ENCODE results near the gene S100A6. TPM values are rescaled to one million over a fixed set of nuclear protein-coding genes. Genes with fewer than 3 reads are reported as not detected.

The S100A6 gene
- total RNA-seq, 8 experiments from 2014 or later: 0.49 to 2,482 (median 5.7) TPM

DNA sequence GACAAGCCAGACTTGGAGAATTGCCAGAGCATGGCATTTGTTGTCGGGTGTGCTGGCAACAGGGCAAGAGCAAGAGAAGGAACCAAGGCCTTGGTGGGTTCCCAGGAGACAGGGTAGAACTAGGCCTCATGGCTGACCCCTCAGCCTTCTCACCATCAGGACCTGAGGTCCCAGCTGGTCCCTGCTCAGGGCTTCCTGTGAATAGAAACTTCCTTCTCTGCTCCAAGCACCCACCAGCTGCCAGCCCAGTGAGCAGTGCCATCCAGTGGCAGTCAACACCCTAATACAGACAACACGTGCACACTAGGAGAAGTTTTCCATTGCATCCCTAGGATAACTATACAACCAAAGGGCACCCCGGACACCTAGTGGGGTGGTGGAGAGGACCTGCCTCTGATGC, 22.8 kb downstream of the S100A6 start:
- 60 to 95% (median 83%) methylated on average over 1 to 3 of the region's 3 CpGs; no CpG with 5 or more reads in 1 of the 10 experiments for WGBS, 10 experiments
- Histone ChIP-seq H3K27ac (no peak overlapping the region), H3K4me3 (no peak overlapping the region), H3K4me1 (replicated peaks in 1 of 2) (no peaks in the 10 kb centered on the region)
- in situ Hi-C loops (cut with MboI; ENCODE audit: low pct_unique_long_range_greater_than_20kb in 2 of 9, low sequenced_read_pairs in 9 of 9, unreplicated experiment in 9 of 9): loop anchor here in 6 of 9 experiments (25.0 kb wide), 4 partner anchors 124 to 474 kb away; partner anchors contain the start of genes JTB (in 5 of the 6), RAB13 (in 5 of the 6), RPS27 (in 5 of the 6) and CHTOP (in 3 of the 6)
- no peak for ATAC-seq (replicated peaks in 6 of 8)

DNA sequence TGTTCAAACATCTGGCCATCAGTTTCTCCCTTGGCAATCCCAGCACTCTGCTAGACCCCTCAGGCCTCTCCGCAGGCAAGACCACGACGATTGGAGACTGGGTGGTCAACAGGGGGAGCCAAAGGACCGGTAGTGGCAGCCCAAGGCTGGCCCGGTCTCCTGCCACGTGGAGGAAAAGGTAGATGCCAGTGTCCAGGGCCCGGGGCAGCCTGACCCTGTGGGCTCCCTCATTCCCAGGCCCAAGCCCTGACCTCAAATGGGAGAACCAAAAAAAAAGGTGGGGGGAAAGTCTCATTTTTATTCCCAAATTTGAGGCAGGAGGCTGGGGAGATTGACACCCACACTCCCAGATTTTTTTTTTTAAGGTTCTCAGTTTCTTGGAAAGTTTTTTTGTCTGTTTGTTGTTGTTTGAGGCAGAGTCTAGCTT, 24.8 kb downstream of the S100A6 start:
- H3K27ac ChIP-seq: no peak overlapping the region
- H3K4me3 ChIP-seq: no peak overlapping the region
- H3K4me1 ChIP-seq (replicated peaks in 1 of 2): no peaks in the 10 kb centered on the region
- peak; percentile 31 to 99 (median 96) for ATAC-seq (replicated peaks in 6 of 8)
- 0 to 7% (median 0%) methylated on average over 2 to 6 of the region's 7 CpGs; no CpG with 5 or more reads in 4 of the 10 experiments for WGBS, 10 experiments
- in situ Hi-C loops (cut with MboI; ENCODE audit: low pct_unique_long_range_greater_than_20kb in 2 of 9, low sequenced_read_pairs in 9 of 9, unreplicated experiment in 9 of 9): loop anchor here in 6 of 9 experiments (25.0 kb wide), 4 partner anchors 126 to 476 kb away; partner anchors contain the start of genes JTB (in 5 of the 6), RAB13 (in 5 of the 6), RPS27 (in 5 of the 6) and CHTOP (in 3 of the 6)

DNA sequence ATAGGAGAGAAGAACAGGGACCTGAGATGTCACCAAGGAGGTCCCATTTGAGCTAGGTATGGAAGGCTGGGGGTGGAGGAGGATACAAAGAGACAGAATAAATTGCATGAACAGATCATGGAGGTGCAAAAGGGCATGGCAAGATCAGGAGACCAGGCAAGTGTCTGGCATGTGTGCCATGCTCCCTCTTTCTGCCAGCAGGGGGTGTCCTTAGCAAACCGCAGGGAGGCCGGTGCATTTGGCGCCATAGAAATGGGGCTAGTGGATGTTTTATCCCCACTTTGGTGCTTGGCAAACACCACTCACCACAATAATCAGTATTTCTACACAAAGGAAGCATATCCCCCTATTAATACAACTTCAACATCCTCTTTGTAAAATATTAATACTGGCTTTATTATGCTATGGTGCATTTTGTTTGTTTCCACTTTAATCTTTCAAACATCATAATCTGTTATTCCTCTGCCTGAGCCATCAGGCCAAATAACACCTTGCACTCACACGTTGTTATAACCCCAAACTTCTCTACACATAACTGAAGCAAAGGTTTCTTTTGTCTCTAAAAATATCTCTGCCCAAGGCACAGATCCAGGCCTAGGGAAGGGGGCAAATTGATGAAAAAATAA, 25.9 kb downstream of the S100A6 start:
- no peaks in the 10 kb centered on the region for H3K4me1 ChIP-seq (replicated peaks in 1 of 2)
- 0 to 78% (median 63%) methylated on average over 1 to 4 of the region's 4 CpGs for WGBS, 10 experiments
- ATAC-seq (replicated peaks in 6 of 8): peak in 1 of 8 experiments; percentile 30
- H3K4me3 ChIP-seq: no peak overlapping the region
- H3K27ac ChIP-seq: no peak overlapping the region
- in situ Hi-C loops (cut with MboI; ENCODE audit: low pct_unique_long_range_greater_than_20kb in 2 of 9, low sequenced_read_pairs in 9 of 9, unreplicated experiment in 9 of 9): loop anchor here in 6 of 9 experiments (10.0 to 25.0 kb wide), 5 partner anchors 55 to 477 kb away; partner anchors contain the start of genes JTB (in 5 of the 6), RAB13 (in 5 of the 6), RPS27 (in 5 of the 6) and CHTOP (in 3 of the 6)

DNA sequence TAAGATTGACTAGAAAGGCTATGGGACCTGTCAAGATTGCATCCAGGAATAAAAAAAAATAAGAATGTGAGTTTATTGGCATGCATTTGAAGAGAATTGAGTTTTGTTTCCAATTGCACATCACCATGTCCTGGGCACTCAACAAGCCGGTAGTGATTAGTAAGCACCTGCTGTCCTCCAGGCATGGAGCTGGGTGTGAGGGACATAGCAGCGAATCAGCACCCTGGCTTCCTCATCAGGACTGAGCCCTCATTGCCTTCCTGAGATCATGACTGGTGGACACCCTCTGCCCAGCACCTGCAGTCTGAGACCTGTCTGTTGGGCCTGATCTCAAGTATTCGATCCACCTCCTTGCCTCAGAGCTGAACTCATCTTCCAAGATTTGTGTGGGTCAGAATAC, 26.8 kb downstream of the S100A6 start:
- in situ Hi-C loops (cut with MboI; ENCODE audit: low pct_unique_long_range_greater_than_20kb in 2 of 9, low sequenced_read_pairs in 9 of 9, unreplicated experiment in 9 of 9): loop anchor here in 6 of 9 experiments (10.0 to 25.0 kb wide), 5 partner anchors 56 to 478 kb away; partner anchors contain the start of genes JTB (in 5 of the 6), RAB13 (in 5 of the 6), RPS27 (in 5 of the 6) and CHTOP (in 3 of the 6)
- no peak overlapping the region for H3K27ac ChIP-seq
- H3K4me1 ChIP-seq (replicated peaks in 1 of 2): no peaks in the 10 kb centered on the region
- WGBS, 10 experiments: 85 to 100% (median 90%) methylated on average over 1 to 3 of the region's 3 CpGs; no CpG with 5 or more reads in 1 of the 10 experiments
- ATAC-seq (replicated peaks in 6 of 8): no peak
- no peak overlapping the region for H3K4me3 ChIP-seq

DNA sequence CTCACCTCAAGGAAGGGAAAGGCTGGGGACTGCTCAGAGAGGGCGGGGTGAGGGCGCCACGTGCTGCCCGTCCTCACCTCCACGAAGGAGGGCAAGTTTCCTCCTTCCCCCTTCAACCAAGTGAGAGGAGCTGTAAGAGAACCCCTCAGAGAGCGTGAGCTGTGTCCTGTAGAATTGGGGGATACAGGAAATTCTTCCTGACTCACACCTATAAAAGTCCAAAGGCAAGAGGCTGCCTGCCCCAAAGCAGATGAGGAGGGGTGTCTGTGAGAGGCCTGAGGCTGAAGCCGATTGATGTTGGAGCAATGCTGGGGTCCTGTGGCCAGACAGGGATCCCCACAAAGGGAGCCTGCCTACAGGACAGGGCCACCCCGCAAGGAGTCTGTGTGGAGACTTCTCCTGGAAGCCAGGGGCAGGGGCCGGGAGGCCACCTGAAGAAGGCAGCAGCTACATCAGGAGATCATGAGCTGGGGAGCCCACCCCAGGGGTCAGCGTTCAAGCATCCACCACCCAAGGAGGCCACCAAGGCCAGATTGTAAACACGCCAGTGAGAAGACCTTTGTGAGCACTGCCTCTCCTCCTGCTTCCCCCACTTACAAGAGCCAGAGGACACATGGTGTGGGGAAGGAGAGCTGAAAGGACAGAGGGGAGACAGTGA, 27.7 kb downstream of the S100A6 start:
- 69 to 100% (median 79%) methylated on average over 1 to 9 of the region's 11 CpGs; no CpG with 5 or more reads in 4 of the 10 experiments for WGBS, 10 experiments
- Histone ChIP-seq H3K27ac (no peak overlapping the region), H3K4me3 (no peak overlapping the region), H3K4me1 (replicated peaks in 1 of 2) (no peaks in the 10 kb centered on the region)
- in situ Hi-C loops (cut with MboI; ENCODE audit: low pct_unique_long_range_greater_than_20kb in 2 of 9, low sequenced_read_pairs in 9 of 9, unreplicated experiment in 9 of 9): loop anchor here in 6 of 9 experiments (10.0 to 25.0 kb wide), 5 partner anchors 57 to 479 kb away; partner anchors contain the start of genes JTB (in 5 of the 6), RAB13 (in 5 of the 6), RPS27 (in 5 of the 6) and CHTOP (in 3 of the 6)
- ATAC-seq (replicated peaks in 6 of 8): no peak

DNA sequence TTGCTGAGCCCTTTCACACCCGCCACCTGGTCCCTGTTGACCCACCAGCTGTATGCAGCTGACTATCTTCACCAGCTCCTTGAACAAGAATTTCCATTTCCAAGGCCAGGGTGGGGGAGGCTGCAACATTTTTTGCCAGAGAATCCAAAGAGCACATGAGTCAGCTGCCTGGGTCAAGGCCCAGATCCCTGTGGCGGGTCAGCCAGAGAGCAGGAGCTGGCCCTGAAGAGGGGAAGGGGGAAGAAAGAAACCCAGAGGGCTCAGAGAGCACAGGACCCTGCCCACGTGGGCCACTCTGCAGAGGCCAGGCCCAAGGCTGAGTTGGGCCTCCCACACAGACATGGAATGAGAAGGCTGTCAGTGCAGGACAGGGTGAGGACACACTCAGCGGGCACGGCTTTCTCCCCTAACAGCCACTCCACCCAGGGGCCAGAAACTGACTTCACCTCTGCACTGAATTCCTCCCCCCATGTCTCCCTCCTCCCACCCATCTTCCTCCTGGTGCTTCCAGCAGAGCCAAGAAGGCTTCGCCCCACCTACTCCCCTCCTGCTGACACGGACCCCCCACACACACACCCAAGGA, 28.9 kb downstream of the S100A6 start:
- in situ Hi-C loops (cut with MboI; ENCODE audit: low pct_unique_long_range_greater_than_20kb in 2 of 9, low sequenced_read_pairs in 9 of 9, unreplicated experiment in 9 of 9): loop anchor here in 6 of 9 experiments (10.0 to 25.0 kb wide), 5 partner anchors 58 to 480 kb away; partner anchors contain the start of genes JTB (in 5 of the 6), RAB13 (in 5 of the 6), RPS27 (in 5 of the 6) and CHTOP (in 3 of the 6)
- Histone ChIP-seq H3K4me1 (replicated peaks in 1 of 2) (no peaks in the 10 kb centered on the region), H3K4me3 (no peak overlapping the region), H3K27ac (no peak overlapping the region)
- peak in 7 of 8 experiments; percentile 6 to 86 (median 43) for ATAC-seq (replicated peaks in 6 of 8)
- 10 to 83% (median 61%) methylated on average over 1 to 3 of the region's 7 CpGs; no CpG with 5 or more reads in 5 of the 10 experiments for WGBS, 10 experiments

DNA sequence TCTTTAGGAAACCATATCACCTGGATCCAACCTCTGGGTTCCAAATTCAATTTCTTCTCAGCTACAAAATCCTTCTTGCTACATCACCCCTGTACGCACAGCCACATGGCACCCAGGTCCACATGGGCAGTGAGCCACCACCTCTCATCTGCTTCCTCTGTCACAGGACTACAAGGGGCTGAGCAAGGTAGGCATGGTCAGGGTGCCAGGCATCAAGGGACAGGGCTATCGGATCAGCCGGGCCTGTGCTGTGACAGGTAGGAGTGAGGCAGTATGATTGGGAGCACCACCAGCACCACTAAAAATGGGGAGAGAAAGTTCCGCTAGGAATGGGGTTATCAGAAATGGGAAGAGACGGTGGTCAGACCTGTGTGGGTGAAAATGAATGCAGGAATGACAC, 29.4 kb downstream of the S100A6 start:
- no peak for ATAC-seq (replicated peaks in 6 of 8)
- 70 to 100% (median 96%) methylated on average over 1 to 4 of the region's 5 CpGs; no CpG with 5 or more reads in 4 of the 10 experiments for WGBS, 10 experiments
- H3K4me1 ChIP-seq (replicated peaks in 1 of 2): no peaks in the 10 kb centered on the region
- no peak overlapping the region for H3K27ac ChIP-seq
- H3K4me3 ChIP-seq: no peak overlapping the region
- in situ Hi-C loops (cut with MboI; ENCODE audit: low pct_unique_long_range_greater_than_20kb in 2 of 9, low sequenced_read_pairs in 9 of 9, unreplicated experiment in 9 of 9): loop anchor here in 6 of 9 experiments (10.0 to 25.0 kb wide), 5 partner anchors 58 to 481 kb away; partner anchors contain the start of genes JTB (in 5 of the 6), RAB13 (in 5 of the 6), RPS27 (in 5 of the 6) and CHTOP (in 3 of the 6)

DNA sequence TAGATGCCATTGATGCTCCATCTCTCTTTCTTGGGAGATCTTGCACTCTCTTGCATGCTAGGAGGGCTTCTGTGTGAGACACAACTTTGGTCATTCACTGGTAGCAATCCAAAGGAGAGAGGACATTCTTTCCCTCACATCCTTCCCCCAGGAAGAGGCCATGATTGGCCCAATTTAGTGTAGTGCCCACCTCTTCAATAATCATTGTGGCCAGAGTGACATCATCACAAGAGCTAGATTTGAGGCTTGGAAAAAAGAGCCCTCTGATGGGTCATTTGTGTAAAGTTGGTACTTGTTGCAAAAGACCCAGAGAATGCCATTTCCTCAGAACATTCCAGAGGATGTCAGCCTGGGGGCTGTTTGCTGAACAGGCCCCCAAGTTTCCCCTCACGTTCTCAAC, 30.2 kb downstream of the S100A6 start:
- no peak overlapping the region for H3K27ac ChIP-seq
- no peak for ATAC-seq (replicated peaks in 6 of 8)
- H3K4me3 ChIP-seq: no peak overlapping the region
- in situ Hi-C loops (cut with MboI; ENCODE audit: low pct_unique_long_range_greater_than_20kb in 2 of 9, low sequenced_read_pairs in 9 of 9, unreplicated experiment in 9 of 9): loop anchor here in 6 of 9 experiments (10.0 to 25.0 kb wide), 5 partner anchors 59 to 482 kb away; partner anchors contain the start of genes JTB (in 5 of the 6), RAB13 (in 5 of the 6), RPS27 (in 5 of the 6) and CHTOP (in 3 of the 6)
- no peaks in the 10 kb centered on the region for H3K4me1 ChIP-seq (replicated peaks in 1 of 2)
- WGBS, 10 experiments: 50 to 100% (median 88%) methylated on average over 1 of the region's 1 CpG; no CpG with 5 or more reads in 5 of the 10 experiments

DNA sequence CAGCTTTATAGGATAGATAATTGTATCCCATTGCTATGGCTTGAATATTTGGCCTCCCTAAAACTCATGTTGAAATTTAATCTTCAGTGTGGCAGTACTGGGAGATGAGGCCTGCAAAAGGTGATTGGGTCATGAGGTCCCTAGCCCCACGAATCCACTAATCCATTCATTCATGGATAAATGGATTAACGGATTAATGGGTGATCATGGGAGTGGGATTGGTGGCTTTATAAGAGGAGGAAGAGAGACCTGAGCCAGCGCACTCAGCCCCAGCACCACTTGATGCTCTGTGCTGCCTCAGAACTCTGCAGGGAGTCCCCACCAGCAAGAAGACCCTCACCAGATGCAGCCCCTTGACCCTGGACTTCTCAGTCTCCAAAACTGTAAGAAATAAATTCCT, 32.0 kb downstream of the S100A6 start:
- no peak for ATAC-seq (replicated peaks in 6 of 8)
- H3K27ac ChIP-seq: no peak overlapping the region
- WGBS, 10 experiments: 26 to 89% (median 64%) methylated on average over 1 to 3 of the region's 3 CpGs; no CpG with 5 or more reads in 4 of the 10 experiments
- in situ Hi-C loops (cut with MboI; ENCODE audit: low pct_unique_long_range_greater_than_20kb in 2 of 9, low sequenced_read_pairs in 9 of 9, unreplicated experiment in 9 of 9): loop anchor here in 6 of 9 experiments (10.0 to 25.0 kb wide), 5 partner anchors 61 to 484 kb away; partner anchors contain the start of genes JTB (in 5 of the 6), RAB13 (in 5 of the 6), RPS27 (in 5 of the 6) and CHTOP (in 3 of the 6)
- H3K4me1 ChIP-seq (replicated peaks in 1 of 2): no peaks in the 10 kb centered on the region
- H3K4me3 ChIP-seq: no peak overlapping the region

DNA sequence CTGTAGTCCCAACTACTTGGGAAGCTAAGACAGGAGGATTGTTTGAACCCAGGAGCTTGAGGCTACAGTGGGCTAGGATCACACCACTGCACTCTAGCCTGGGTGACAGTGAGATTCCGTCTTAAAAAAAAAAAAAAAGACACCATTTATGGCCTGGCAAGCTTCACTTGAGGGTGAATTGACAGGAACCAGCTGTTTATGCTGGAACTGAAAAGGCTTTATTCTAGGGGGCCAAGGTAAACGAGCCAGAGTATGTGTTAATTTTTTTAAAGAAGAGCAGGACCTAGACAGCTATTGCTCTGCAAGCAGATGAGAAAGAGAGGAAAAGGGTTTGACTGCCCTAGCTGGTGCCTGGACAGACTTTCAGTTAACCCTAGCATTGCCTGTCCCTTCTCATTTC, 37.0 kb downstream of the S100A6 start:
- no peak overlapping the region for H3K4me3 ChIP-seq
- ATAC-seq (replicated peaks in 6 of 8): no peak
- H3K4me1 ChIP-seq (replicated peaks in 1 of 2): peaks cover 0 to 3% of the 10 kb centered on the region in 2 donors
- in situ Hi-C loops (cut with MboI; ENCODE audit: low pct_unique_long_range_greater_than_20kb in 2 of 9, low sequenced_read_pairs in 9 of 9, unreplicated experiment in 9 of 9): loop anchor here in 4 of 9 experiments (10.0 to 25.0 kb wide), 2 partner anchors 136 to 144 kb away; partner anchors contain the start of gene S100A9 (in 4 of the 4)
- no peak overlapping the region for H3K27ac ChIP-seq
- 0 to 40% (median 16%) methylated on average over 1 to 2 of the region's 2 CpGs; no CpG with 5 or more reads in 2 of the 10 experiments for WGBS, 10 experiments

DNA sequence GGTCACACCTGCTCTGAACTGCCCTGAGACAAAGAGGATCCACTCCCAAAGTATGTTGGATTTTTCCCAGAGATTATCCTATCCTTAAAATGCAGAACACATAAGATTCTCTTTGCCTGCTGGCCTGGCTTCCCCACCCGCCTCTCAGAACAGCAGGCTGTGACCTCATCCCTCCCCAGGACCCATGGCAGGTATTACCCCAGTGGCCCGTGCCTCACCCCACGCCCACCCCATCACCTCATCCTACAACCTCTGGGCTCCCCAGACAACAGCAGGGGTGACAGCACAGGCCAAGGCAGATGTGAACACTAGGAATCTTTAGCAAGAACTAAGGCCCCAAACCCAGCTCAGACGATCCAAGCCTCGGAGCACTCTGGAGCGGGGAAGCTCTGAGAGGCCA, 40.3 kb downstream of the S100A6 start:
- Histone ChIP-seq H3K4me3 (no peak overlapping the region), H3K27ac (no peak overlapping the region), H3K4me1 (replicated peaks in 1 of 2) (peaks cover 0 to 9% of the 10 kb centered on the region in 2 donors)
- in situ Hi-C loops (cut with MboI; ENCODE audit: low pct_unique_long_range_greater_than_20kb in 2 of 9, low sequenced_read_pairs in 9 of 9, unreplicated experiment in 9 of 9): loop anchor here in 4 of 9 experiments (10.0 to 25.0 kb wide), 2 partner anchors 133 to 141 kb away; partner anchors contain the start of gene S100A9 (in 4 of the 4)
- WGBS, 10 experiments: 0 to 100% (median 84%) methylated on average over 1 to 3 of the region's 6 CpGs; no CpG with 5 or more reads in 4 of the 10 experiments
- ATAC-seq (replicated peaks in 6 of 8): peak in 4 of 8 experiments; percentile 8 to 15 (median 12)
